ENCODE measurements around the gene HMG20B. TPM values are rescaled to one million over a fixed set of nuclear protein-coding genes. Genes with fewer than 3 reads are reported as not detected.
"Not testable (repeated sequence)": the region's sequence is repeated elsewhere in the genome, so short reads cannot be mapped to it uniquely, and the experiment has no call there.

Gene HMG20B
- total RNA-seq, 1 donor from 2014 or later = 44.1 TPM

DNA sequence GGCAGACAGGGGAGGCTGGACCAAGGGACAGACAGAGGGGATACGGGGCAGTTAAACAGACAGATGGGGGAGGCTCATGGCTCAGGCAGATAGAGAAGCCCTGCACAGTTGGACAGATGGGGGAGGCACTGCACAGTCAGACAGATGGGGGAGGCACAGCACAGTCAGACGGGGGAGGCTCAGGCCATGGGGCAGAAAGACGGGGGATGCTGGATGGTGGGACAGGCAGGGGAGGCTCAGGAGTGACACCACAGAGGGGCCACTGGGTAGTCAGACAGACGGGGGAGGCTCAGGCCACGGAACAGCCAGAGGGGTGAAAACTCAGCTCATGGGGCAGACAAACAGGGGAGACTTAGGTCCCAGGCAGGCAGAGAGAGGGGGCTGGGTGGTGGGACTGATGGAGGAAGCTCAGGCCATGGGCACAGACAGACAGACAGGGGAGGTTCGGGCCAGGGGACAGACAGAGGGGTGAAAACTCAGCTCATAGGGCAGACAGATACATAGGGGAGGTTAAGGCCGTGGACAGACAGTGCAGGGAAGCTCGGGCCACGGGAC is 16.2 kb upstream of the HMG20B start:
- no peak for DNase-seq

DNA sequence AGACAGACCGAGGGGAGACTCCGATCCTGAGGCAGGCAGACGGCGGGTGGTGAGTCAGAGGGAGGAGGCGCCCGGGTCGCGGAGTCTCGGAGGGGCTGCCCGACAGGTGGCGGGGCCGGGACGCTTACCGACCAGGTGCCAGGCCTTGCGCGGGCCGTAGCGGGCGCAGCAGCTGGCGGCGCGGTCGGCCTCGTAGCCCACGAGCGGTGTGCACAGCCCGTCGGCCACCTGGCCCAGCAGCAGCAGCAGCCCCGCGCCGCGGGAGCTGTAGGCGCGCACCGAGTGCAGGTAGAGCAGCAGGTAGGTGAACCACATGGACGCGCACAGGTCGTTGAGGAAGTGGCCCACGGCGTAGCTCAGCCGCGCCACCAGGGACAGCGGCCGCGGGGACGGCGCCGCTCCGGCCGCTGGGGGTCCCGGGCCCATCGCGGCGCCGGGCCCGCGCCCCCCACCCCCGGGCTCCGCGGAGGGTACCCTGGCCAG is 15.7 kb upstream of the HMG20B start:
- DNase-seq = no peak

DNA sequence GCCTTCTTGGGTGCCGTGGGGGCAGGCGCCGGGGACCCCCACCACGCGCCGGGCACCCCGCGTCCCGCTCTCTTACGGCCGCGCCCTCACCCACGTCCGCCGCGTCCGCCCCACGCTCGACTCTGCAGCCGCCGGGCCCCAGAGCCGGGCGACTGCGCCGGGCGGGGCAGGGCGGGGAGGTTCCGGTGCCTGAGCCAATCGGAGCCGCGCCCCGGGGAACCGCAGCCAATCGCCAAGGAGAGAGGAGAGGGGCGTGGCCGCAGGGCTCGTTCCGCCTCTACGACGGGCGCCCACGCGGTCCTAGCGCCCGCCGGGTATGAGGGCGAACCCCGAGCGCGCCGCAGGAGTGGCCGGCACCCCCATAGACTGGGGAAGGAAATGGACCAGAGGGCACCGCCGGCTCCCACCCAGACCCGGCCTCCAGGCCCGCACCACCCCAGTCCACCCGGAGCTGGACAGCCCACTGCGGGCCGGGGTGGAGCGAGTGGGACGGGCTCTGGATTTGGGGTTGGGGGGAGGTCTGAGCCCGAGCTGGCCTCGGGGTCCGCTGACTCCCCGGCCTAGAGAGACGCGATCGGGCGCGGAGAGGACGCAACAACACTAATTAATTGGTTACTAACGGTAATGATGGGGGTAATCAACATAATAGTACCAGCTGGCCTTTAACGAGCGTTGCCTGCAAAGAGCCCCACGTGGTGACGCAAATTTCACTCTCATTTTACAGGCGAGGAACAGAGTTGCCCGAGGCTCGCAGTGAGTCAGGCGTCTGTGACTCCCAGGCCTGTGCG is 15.1 kb upstream of the HMG20B start, which contains the start of gene MFSD12:
Gene MFSD12, minus strand, starts transcription at position 126 of the 788 bp plus-strand sequence. CDS start 183 bp downstream, outside the sequence.
- DNase-seq = peak; percentile 87

DNA sequence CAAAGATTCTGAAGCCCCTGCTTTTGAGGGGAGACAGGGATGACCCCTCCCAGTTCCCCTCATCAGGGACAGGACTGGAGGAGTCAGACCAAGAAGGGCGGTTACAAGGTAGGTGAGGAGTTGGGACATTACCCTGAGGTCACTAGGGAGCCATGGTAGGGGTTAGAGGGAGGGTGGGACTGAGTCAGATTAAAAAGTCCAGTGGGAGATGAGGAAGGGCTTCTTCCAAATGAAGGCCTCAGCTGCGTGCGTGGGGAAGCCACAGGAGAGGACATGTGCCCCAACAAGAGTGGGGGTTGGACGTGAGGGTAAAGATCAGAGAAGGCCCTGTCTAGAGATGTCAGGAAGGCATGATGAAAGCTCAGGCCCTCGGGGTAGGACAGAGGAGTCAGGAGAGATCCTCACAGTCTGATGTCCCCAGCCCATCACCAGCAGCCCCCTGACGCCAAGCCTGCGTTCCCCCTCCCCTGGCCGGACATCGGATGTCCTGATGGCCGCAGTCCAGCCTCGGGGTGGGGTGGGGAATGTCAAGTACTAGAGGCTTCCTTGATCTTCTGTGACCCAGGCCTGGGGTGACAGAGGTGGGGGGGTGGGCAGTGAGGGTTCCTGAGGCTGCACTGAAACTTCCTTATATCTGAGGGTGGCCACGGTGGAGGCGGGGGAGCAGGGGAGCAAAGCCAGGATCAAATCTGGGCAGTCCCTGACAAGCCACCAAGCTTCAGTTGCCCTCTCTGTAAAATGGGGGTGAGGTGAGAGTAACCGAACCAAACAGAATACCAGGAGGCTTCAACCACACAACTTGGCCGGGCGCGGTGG is 8.8 kb upstream of the HMG20B start:
- no peak for DNase-seq

DNA sequence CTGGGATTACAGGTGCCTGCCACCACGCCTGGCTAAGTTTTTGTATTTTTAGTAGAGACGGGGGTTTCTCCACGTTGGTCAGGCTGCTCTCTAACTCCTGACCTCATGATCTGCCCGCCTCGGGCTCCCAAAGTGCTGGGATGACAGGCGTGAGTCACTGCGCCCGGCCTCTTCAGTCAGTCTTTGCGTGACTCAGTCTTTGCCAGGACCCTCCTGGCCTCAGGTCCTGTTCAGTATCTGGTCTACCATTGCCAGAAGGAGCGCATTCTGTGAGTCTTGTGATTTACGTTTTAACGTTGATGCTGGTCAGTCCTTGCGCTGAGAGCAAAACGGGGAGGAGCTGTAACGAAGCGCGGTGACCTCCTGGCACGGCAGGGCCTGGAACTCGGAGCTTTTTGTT is 7.6 kb upstream of the HMG20B start:
- no peak for DNase-seq

DNA sequence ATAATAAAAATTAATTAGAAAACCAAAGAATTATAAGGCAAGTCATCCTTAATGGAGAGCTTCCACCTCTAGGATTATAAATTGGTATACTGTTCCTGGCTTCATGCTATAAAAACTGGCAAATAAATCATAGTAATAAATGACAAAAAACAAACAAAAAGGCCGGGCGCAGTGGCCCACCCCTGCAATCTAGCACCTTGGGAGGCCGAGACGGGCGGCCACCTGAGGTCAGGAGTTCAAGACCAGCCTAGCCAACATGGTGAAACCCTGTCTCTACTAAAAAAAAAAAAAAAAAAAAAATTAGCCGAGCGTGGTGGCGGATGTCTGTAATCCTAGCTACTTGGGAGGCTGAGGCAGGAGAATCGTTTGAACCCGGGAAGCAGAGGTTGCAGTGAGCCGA is 2.7 kb upstream of the HMG20B start:
- DNase-seq = not testable (repeated sequence)

DNA sequence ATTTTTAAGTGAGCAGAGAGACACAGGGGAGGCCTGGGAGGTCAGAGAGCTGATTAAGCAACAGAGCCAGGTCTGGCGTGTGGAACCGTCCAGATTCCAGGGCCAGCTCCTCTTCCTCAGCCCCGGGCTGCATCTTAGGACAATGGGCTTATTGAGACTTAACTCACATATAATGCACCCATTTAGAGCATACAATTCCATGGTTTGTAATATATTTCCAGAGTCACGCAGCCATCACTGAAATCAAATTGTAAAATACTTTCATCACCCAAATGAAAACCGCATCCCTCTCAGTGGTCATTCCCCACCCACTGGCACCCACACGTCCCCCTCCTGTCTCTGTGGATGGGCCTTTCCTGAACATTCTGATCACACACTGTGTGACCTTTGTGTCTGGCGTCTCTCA is 2.1 kb upstream of the HMG20B start:
- peak; percentile 20 for DNase-seq

DNA sequence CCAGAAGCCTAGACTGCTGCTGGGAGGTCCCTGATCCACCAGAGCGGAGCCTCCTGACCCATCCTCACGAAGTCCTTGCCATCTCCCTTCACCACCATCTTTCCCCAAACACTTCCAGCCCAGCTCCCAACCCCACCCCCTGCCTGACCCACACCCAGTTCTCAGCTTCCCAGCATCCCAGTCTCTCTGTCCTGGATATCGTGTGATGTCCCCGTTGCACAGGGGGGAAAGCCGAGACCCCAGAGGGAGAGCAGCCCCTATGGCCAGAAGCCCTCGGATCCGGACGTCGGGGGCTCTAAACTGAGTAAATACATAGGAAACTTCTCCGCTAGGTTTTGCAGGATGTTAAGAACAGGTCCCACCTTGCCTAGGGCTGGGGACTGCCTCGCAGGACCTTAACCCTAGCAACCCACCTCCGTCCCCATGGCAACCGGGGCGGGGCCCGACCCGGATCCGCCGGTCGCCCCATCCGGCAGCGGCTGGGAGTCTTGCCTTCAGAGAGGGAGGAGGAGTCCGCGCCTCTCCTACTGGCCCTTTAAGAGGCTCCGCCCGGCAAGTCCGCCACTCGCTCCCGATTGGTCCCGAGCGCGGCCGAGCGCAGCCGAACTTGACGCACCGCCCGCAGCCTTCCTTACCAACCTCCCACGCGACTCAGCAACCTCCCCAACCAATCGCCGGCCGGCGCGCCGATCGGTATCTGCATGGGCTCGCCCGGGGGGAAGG is 451 bp upstream of the HMG20B start:
- peak; percentile 99 for DNase-seq

DNA sequence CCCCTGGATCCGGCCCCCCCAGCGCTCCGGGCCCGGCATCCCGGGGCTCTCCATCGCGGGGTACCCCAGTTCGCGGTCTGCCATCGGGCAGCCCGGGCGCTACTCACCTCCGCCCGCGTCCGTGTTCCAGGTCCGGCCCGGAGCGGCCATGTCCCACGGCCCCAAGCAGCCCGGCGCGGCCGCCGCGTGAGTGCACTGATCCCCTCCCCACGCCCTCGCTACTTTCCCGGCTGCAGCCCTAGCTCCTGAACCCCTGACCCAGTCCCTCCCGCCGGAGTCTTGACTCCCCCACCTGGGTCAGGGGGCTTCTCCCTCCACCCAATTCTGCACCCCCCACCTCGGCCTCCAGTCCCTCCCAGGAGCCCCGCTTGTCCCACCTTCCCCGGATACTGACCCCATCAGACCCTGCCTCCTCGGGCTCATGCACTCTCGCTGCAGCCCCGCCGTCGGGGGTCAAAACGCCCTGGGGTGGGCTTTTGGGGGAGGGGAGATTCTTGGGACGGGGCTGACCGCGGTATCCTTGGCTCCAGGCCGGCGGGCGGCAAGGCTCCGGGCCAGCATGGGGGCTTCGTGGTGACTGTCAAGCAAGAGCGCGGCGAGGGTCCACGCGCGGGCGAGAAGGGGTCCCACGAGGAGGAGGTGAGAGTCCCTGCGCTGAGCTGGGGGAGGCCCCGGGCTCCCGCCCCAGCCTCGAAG is 566 bp downstream of the HMG20B start:
- no peak for DNase-seq

DNA sequence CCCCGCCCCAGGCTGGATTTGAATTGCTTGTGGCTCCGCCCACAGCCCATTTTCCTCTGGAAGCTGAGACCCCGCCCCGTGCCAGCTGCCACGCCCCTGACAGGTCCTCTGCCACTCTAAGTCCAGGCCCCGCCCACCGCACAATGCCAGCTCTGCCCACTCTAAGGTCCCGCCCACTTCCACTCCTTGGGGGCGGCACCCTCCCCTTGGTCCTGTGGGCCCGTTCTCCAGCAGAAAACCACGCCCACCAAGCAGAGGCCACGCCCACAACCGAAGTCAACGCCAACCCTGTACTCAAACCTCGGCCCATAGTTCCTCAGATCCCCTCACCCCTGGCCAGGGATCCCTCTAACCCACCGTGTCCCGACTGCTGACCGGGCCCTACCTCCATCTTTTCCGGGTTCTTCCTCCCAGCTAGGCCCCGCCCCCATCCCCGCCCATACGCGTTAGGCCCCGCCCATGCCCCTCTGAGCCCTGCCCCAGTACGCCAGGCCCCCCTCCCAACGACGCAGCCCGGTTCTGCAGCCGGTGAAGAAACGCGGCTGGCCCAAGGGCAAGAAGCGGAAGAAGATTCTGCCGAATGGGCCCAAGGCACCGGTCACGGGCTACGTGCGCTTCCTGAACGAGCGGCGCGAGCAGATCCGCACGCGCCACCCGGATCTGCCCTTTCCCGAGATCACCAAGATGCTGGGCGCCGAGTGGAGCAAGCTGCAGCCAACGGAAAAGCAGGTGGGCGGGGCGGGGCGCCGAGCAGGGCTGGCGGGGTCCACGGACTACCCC is 1.3 kb downstream of the HMG20B start:
- peak; percentile 59 for DNase-seq

DNA sequence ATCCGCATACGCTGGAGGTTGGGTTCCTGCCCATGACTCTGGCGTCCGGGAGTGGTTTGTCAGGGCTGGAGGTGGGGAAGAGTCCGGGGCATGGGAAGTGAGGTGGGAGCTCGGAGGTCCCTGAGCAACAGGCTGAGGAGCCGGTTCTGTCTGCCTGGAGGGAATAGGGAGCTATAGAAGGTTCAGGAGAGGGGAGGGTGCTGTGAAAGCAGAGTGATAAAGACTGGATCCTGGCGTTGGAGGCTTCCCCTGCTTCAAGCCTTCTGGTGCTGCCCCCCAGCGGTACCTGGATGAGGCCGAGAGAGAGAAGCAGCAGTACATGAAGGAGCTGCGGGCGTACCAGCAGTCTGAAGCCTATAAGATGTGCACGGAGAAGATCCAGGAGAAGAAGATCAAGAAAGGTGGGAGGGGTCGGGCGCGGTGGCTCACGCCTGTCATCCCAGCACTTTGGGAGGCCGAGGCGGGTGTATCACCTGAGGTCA is 2.6 kb downstream of the HMG20B start:
- DNase-seq = no peak

DNA sequence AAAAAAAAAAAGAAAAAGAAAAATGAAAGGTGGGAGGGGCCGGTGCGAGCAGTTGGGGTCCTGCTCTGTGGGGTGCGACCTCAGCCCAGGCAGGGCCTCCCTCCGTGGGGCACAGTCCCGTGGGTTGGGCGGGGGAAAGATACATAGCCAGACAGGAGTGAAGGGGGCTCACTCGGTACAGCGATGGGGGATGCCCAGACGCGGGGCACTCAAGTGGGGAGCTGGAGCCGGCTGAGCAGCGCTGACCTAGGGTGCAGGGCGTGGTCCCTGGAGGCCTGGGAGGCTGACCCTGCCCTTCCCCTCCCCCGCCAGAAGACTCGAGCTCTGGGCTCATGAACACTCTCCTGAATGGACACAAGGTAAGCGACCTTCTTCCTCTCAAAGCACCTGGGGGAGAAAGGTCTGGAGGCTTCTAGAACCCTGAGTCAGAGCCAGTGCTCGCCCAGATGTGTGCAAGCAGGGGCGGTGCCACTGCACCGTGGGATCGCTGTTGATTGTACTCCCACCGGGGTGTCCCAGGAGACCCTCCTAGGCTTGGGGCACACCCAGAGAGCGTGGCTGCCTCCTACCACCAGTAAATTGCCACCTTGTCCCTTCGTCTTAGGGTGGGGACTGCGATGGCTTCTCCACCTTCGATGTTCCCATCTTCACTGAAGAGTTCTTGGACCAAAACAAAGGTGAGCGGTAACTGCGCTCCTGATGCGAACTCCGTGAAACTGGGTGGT is 3.4 kb downstream of the HMG20B start:
- no peak for DNase-seq

DNA sequence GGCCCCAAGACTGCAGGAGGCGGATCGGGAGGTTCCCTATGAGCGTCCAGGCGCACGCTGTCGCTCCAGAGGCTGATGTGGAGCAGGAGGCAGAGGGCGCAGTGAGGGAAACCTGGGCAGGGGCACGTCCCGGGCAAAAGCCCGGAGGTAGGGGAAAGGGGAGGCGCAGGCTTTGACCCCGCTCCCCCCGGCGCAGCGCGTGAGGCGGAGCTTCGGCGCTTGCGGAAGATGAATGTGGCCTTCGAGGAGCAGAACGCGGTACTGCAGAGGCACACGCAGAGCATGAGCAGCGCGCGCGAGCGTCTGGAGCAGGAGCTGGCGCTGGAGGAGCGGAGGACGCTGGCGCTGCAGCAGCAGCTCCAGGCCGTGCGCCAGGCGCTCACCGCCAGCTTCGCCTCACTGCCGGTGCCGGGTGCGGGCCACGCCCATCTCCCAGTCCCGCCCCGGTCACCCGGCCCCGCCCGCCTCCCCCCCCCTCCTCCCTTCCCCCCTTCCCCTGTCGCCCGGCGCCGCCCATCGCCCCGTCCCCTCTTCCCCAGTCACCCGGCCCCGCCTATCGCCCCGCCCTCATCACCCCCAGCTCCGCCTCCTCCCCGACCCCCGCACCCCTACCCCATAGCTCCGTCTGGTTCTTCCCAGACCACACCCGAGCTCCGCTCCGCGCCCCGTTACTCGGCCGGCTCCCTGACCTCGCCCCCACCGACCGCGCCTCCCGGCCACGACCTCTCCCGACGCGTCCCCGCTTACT is 4.1 kb downstream of the HMG20B start:
- peak; percentile 28 for DNase-seq

DNA sequence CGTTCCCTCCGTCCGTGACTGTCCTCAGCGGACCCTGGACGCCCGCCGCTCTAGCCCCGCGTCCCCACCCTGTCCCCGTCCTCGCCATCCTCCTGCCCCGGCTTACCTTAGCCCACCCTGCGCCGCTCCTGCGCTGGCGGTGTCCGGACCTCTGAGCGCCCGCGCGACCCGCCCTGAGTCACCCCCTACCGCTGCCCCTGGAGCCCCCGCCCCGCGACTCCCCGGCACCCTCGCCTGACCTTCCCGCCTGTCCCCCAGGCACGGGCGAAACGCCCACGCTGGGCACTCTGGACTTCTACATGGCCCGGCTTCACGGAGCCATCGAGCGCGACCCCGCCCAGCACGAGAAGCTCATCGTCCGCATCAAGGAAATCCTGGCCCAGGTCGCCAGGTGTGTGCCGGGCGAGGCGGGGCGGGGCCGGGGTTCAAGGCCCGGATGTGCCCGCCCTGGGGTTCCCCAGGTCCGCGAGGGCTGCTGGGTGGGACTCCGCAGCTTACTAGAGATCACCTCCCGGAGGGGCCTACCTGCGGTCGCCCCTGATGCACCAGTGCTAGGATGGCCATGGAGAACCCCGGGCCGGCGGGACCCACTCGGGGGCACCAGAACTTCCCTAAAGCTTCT is 5.1 kb downstream of the HMG20B start:
- no peak for DNase-seq

DNA sequence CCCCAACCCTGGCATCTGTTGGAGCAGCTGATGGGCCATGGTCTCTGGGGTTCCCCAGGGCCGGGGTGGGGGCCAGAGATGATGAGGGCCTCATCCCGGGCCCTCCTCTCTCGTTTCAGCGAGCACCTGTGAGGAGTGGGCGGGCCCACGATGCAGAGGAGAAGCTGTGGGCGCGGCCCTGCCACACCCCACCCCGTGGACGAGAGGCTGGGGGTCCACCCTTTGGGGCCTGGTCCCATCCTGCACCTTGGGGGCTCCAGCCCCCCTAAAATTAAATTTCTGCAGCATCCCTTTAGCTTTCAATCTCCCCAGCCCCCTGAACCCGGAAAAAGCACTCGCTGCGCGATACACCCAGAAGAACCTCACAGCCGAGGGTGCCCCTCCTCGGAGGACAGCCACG is 5.6 kb downstream of the HMG20B start:
- DNase-seq = no peak

DNA sequence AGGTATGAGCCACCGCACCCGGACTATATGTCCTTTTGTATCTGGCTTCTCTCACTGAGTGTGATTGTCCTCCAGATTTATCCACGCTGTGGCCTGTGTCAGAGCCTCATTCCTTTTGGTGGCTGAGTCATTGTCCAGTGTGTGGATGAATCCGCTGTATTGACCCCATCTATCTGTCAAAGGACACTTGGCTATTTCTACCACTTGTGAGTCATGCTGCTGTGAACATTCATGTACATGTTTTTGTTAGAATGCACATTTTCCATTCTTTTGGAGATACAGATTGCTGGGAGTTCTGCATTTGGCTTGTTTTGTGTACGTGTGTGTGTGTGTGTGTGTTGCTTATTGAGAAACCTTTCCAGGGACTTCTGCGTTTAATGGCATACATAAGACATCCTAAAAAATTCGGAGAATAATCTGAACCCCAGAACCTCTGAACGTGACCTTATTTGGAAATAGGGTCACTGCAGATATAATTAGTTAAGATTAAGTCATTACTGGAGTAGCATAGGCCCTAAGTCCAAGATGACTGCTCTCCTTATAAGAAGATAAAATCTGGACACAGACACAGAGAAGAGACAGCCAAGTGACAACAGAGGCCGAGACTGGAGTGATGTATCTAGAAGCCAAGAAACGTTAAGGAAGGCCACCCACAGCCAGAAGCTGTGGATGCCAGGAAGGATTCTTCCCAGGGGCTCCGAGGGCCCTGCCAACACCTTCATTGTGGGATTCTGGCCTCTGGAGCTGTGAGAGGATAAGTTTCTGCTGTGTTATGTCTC is 7.6 kb downstream of the HMG20B start:
- DNase-seq = peak; percentile 23

DNA sequence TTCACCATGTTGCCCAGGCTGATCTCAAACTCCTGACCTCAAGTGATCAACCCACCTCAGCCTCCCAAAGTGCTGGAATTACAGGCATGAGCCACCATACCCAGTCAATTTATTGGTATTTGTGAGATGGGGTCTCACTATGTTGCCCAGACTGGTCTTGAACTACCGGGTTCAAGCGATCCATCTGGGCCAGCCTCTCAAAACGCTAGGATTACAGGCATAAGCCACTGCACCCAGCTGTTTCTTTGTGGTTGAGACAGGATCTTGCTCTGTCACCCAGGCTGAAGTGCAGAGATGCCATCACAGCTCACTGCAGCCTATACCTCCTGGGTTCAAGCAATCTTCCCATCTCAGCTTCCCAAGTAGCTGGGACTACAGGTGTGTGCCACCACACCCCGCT is 9.0 kb downstream of the HMG20B start:
- not testable (repeated sequence) for DNase-seq
